ENCODE results near the gene HCN1. TPM values are rescaled to one million over a fixed set of nuclear protein-coding genes. Genes with fewer than 3 reads are reported as not detected.
"Not testable (repeated sequence)": the region's sequence is repeated elsewhere in the genome, so short reads cannot be mapped to it uniquely, and the experiment has no call there.

Gene HCN1
- polyA plus RNA-seq, 1 experiment: not detected

GRCh38 chr5:45604092-45604491 is 92.1 kb downstream of the HCN1 start:
- ChIA-PET CTCF (no interaction called here), POLR2A (no interaction called here)
- TF ChIP-seq, protein P1, sequence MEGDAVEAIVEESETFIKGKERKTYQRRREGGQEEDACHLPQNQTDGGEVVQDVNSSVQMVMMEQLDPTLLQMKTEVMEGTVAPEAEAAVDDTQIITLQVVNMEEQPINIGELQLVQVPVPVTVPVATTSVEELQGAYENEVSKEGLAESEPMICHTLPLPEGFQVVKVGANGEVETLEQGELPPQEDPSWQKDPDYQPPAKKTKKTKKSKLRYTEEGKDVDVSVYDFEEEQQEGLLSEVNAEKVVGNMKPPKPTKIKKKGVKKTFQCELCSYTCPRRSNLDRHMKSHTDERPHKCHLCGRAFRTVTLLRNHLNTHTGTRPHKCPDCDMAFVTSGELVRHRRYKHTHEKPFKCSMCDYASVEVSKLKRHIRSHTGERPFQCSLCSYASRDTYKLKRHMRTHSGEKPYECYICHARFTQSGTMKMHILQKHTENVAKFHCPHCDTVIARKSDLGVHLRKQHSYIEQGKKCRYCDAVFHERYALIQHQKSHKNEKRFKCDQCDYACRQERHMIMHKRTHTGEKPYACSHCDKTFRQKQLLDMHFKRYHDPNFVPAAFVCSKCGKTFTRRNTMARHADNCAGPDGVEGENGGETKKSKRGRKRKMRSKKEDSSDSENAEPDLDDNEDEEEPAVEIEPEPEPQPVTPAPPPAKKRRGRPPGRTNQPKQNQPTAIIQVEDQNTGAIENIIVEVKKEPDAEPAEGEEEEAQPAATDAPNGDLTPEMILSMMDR (IDR thresholded peaks at IDR 0.05; ENCODE audit: insufficient read depth, low read depth, low read length): no peak
- Histone ChIP-seq H3K27me3 (ENCODE audit: control insufficient read depth, insufficient read depth, low read length) (no peaks in the 10 kb centered on the region), H3K36me3 (ENCODE audit: control insufficient read depth, insufficient read depth, low read length) (no peaks in the 10 kb centered on the region), H3K4me3 (ENCODE audit: low read depth, low read length) (no peak overlapping the region)
- no peak for DNase-seq (ENCODE audit: low read depth)

DNA sequence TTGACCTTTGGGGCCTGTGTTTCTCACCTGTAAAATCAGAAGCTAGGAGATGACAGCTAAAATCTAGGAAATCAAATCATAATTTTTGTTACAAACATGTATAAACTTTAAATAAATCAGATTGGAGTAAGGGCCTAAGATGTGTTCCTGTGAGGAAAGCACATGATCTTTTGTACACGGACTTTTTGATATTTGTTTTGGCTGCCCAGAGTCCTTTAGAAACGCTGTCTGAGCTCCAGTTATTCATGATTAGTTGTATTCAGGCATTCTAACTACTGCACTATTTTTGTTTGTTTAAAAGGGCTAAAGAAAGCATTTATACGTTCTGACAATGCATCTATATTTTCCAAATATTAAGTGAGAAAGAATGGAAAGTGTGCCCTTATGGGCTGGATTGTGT is 94.8 kb downstream of the HCN1 start:
- DNase-seq (ENCODE audit: low read depth): no peak
- TF ChIP-seq, protein P1 (IDR thresholded peaks at IDR 0.05; ENCODE audit: insufficient read depth, low read depth, low read length): no peak
- ChIA-PET POLR2A (no interaction called here), CTCF (no interaction called here)
- H3K27me3 ChIP-seq (ENCODE audit: control insufficient read depth, insufficient read depth, low read length): no peaks in the 10 kb centered on the region
- no peaks in the 10 kb centered on the region for H3K36me3 ChIP-seq (ENCODE audit: control insufficient read depth, insufficient read depth, low read length)
- no peak overlapping the region for H3K4me3 ChIP-seq (ENCODE audit: low read depth, low read length)

- Histone ChIP-seq H3K36me3 (ENCODE audit: control insufficient read depth, insufficient read depth, low read length) (no peaks in the 10 kb centered on the region), H3K4me3 (ENCODE audit: low read depth, low read length) (no peak overlapping the region), H3K27me3 (ENCODE audit: control insufficient read depth, insufficient read depth, low read length) (no peaks in the 10 kb centered on the region)
- ChIA-PET CTCF (no interaction called here), POLR2A (no interaction called here)
- TF ChIP-seq, protein P1 (IDR thresholded peaks at IDR 0.05; ENCODE audit: insufficient read depth, low read depth, low read length): no peak
- no peak for DNase-seq (ENCODE audit: low read depth)
Observed at GRCh38 chr5:45596320-45596719, 99.9 kb downstream of the HCN1 start.

GRCh38 chr5:45586001-45586400 is 110.2 kb downstream of the HCN1 start:
- H3K36me3 ChIP-seq (ENCODE audit: control insufficient read depth, insufficient read depth, low read length); DNase-seq (ENCODE audit: low read depth); H3K4me3 ChIP-seq (ENCODE audit: low read depth, low read length); H3K27me3 ChIP-seq (ENCODE audit: control insufficient read depth, insufficient read depth, low read length); CTCF ChIA-PET; POLR2A ChIA-PET: not testable (repeated sequence)

DNA sequence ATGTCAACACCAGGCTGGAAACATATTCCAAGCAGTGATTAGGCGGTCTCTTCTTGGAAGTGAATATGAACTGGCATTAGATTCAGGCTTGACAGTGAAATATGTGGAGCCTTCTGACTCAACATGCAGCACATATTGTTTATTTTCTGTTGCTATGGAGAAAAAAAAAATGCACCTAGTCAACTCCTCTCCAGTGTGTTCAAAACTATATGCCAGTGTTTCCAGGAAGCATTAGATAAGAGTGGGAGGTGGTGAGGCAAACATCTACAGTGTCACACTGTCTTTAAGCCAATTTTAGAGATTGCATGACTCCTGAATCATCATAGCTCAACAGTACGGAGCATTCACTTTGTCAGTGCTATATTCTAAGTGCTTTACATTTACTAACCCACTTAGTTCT is 117.9 kb downstream of the HCN1 start:
- POLR2A ChIA-PET: no interaction called here
- H3K36me3 ChIP-seq (ENCODE audit: control insufficient read depth, insufficient read depth, low read length): no peaks in the 10 kb centered on the region
- no peaks in the 10 kb centered on the region for H3K27me3 ChIP-seq (ENCODE audit: control insufficient read depth, insufficient read depth, low read length)
- CTCF ChIA-PET: no interaction called here
- DNase-seq (ENCODE audit: low read depth): no peak
- TF ChIP-seq, protein P1 (IDR thresholded peaks at IDR 0.05; ENCODE audit: insufficient read depth, low read depth, low read length): no peak
- no peak overlapping the region for H3K4me3 ChIP-seq (ENCODE audit: low read depth, low read length)

DNA sequence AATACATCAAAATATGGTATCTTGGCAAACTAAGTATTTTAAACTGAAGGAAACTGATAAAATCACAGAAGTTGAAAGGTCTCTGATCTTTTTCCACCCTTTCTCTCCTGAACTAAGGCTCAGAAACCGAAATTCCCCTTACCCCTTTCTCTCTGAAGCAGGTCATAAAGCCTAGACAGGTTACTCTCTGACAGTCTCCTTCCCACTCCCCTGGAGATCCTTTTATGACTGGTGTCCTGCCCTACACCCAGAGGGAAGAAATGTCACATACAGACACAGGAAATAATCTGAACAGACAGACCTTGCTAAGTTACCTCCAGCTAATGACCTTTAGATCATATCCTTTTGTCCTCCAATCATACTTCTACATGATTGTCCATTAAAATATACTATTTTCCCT is 127.4 kb downstream of the HCN1 start:
- ChIA-PET POLR2A (no interaction called here), CTCF (no interaction called here)
- Histone ChIP-seq H3K4me3 (ENCODE audit: low read depth, low read length) (no peak overlapping the region), H3K27me3 (ENCODE audit: control insufficient read depth, insufficient read depth, low read length) (no peaks in the 10 kb centered on the region), H3K36me3 (ENCODE audit: control insufficient read depth, insufficient read depth, low read length) (no peaks in the 10 kb centered on the region)
- no peak for DNase-seq (ENCODE audit: low read depth)
- TF ChIP-seq, protein P1 (IDR thresholded peaks at IDR 0.05; ENCODE audit: insufficient read depth, low read depth, low read length): no peak
